Subcutaneous adipose tissue (tissue), 4 donors: Measurements from ENCODE around the gene PALLD. TPM values are rescaled to one million over a fixed set of nuclear protein-coding genes. Genes with fewer than 3 reads are reported as not detected.

ENCODE experiments used
- CTCF ChIP-seq: fragments of 450-650 bp; IDR thresholded peaks from one replicate; pipeline ENCODE4 v1.5.1; 2016; ENCODE audit warnings: low read depth, mild to moderate bottlenecking, control low read depth, antibody characterized with exemption, moderate library complexity
- total RNA-seq, 4 donors: library from RNA; depleted of rRNA; stranded (reverse); fragments of >200 nt; gene quantifications; one replicate each; pipeline ENCODE4 v1.1.0, GENCODE V29; 2016

PALLD gene
- total RNA-seq, 4 donors from 2014 or later: 94.1 to 118 (median 110) TPM

- TF ChIP-seq CTCF: no peak
Measured at GRCh38 chr4:168790898-168791297, 294.0 kb downstream of the PALLD start.

- TF ChIP-seq CTCF: no peak
Measured at GRCh38 chr4:168791376-168791775, 294.5 kb downstream of the PALLD start.

- no peak for TF ChIP-seq CTCF
Measured at GRCh38 chr4:168793542-168793941, 296.7 kb downstream of the PALLD start.

- TF ChIP-seq CTCF: no peak
Measured at GRCh38 chr4:168794092-168794707, 297.3 kb downstream of the PALLD start.

GRCh38 chr4:168794881-168795280 lies 298.0 kb downstream of the PALLD start:
- TF ChIP-seq CTCF: no peak

GRCh38 chr4:168795346-168795745 lies 298.5 kb downstream of the PALLD start:
- no peak for TF ChIP-seq CTCF

GRCh38 chr4:168796362-168797106 lies 299.7 kb downstream of the PALLD start:
- TF ChIP-seq CTCF: no peak
